ENCODE measurements around the gene HBZ.

The HBZ gene

DNA sequence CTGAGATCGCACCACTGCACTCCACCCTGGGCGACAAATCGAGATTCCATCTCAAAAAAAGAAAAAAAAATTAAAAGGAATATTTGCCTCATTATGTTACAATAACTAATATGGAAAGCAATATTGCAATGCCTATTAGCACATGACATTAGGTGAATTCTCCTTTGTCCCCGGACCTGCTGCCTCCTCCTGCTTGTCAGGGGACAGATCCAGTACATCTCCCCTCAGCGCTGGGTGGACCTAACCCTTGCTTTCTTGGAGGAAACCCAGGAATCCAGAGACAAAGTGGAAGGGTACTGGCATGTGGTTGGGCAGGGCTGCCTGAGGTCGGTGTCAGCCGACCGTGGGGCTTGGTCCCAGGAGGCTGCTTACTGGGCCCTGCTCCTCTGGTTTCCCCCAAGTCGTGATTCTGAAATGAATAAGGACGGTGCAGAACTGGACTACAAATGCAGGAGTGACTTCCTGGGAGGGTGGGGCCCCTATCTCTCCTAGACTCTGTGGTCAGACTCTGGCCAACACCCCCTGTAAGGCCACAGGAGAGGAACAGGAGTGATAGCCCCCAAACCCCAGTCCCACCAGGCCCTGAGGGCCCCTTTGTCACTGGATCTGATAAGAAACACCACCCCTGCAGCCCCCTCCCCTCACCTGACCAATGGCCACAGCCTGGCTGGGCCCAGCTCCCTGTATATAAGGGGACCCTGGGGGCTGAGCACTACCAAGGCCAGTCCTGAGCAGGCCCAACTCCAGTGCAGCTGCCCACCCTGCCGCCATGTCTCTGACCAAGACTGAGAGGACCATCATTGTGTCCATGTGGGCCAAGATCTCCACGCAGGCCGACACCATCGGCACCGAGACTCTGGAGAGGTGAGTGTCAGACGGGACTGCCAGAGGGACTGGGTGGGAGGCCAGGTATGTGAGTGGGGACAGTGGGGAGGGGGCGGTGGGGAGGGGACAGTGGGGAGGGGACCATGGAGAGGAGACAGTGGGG, at the start of gene HBZ:
TSS of gene HBZ (plus strand) at position 504 of the 988 bp plus-strand sequence. CDS start at position 770, 266 bp downstream.
- no peak for DNase-seq
- Mint-ChIP-seq H3K9me3 (peaks cover 12% of the 10 kb centered on the region), H3K27ac (no peak within 1 kb of the TSS), H3K4me1 (peaks cover 15% of the 10 kb centered on the region), H3K4me3 (peak within 1 kb of the TSS; percentile 40), H3K27me3 (ENCODE audit: low read depth, poor library complexity) (peaks cover 87% of the 10 kb centered on the region), H3K36me3 (ENCODE audit: low read depth) (no peaks in the 10 kb centered on the region)
- TF ChIP-seq, protein P1, sequence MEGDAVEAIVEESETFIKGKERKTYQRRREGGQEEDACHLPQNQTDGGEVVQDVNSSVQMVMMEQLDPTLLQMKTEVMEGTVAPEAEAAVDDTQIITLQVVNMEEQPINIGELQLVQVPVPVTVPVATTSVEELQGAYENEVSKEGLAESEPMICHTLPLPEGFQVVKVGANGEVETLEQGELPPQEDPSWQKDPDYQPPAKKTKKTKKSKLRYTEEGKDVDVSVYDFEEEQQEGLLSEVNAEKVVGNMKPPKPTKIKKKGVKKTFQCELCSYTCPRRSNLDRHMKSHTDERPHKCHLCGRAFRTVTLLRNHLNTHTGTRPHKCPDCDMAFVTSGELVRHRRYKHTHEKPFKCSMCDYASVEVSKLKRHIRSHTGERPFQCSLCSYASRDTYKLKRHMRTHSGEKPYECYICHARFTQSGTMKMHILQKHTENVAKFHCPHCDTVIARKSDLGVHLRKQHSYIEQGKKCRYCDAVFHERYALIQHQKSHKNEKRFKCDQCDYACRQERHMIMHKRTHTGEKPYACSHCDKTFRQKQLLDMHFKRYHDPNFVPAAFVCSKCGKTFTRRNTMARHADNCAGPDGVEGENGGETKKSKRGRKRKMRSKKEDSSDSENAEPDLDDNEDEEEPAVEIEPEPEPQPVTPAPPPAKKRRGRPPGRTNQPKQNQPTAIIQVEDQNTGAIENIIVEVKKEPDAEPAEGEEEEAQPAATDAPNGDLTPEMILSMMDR (IDR thresholded peaks at IDR 0.05), result no peak

DNA sequence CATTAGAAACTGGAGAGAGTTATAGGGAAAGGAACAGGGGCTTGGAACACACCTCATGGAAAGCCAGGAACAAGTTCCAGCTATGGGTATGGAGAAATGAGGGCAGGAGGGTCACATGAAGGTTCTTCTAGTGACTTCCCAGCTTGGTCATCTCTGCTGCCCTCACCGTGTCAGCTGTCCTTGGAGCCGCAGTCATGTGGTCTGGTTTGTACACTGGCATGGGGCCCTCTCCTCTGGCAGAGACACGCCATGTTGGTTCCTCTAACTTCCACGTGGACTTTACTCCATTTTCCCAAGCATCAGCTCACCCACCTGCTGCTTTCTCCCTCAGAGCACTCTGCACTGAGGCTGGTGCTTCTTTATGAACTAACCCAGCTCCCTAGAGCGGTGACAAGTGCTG, 48.1 kb upstream of the HBZ start:
- H3K27ac Mint-ChIP-seq, result no peak overlapping the region

DNA sequence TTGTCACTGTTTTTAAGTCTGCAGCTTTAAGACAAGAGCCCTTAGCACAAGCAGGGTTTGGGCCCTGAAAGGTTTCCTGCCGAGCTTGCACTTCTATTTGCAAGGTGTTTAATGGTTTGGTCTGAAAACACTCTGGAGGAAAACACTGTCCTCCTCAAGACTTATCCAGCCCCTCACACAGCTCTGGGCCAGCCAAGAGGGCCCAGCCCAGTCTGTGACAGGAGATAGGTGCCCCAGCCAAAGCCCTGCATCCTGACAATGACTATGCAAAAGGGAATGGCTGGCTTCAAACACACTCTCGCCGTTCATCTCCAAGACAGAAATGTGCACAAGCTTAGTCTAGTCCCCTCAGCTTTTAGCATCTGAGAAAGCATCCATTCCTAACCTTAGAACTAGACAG, 47.5 kb upstream of the HBZ start:
- Mint-ChIP-seq H3K9me3 (no peaks in the 10 kb centered on the region), H3K27ac (no peak overlapping the region), H3K4me3 (no peak overlapping the region), H3K4me1 (peaks cover 34% of the 10 kb centered on the region), H3K36me3 (ENCODE audit: low read depth) (peaks cover 9% of the 10 kb centered on the region), H3K27me3 (ENCODE audit: low read depth, poor library complexity) (peaks cover 2% of the 10 kb centered on the region)
- no peak for DNase-seq
- TF ChIP-seq, protein P1 (IDR thresholded peaks at IDR 0.05), result no peak

More for the DNA sequence above, 48.1 kb upstream of the HBZ start:
- no peaks in the 10 kb centered on the region for H3K9me3 Mint-ChIP-seq
- no peak for DNase-seq
- H3K27me3 Mint-ChIP-seq (ENCODE audit: low read depth, poor library complexity), result peaks cover 2% of the 10 kb centered on the region
- H3K4me1 Mint-ChIP-seq, result peaks cover 34% of the 10 kb centered on the region
- TF ChIP-seq, protein P1 (IDR thresholded peaks at IDR 0.05), result no peak
- no peak overlapping the region for H3K4me3 Mint-ChIP-seq
- H3K36me3 Mint-ChIP-seq (ENCODE audit: low read depth), result peaks cover 4% of the 10 kb centered on the region

DNA sequence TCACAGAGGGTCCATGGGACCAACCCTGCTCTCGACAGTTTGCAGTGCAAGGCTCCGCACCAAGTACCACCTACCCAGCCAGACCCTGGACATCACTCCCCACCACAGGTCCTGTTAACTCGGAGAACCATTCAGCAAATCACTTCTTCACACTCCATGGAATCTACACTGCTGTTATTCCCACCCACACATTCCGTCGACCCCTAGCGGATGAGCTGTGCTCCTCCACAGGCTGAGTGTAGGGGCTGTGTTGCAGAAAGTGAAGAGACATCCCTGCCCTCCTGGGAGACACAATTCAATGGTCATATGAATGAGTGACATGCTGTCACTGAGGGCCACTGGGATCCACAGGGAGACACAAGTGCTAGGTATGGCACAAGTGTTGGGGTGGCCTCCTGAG, 46.9 kb upstream of the HBZ start:
- DNase-seq, result no peak
- H3K36me3 Mint-ChIP-seq (ENCODE audit: low read depth), result peaks cover 9% of the 10 kb centered on the region
- H3K4me3 Mint-ChIP-seq, result no peak overlapping the region
- H3K27ac Mint-ChIP-seq, result no peak overlapping the region
- H3K9me3 Mint-ChIP-seq, result no peaks in the 10 kb centered on the region
- peaks cover 2% of the 10 kb centered on the region for H3K27me3 Mint-ChIP-seq (ENCODE audit: low read depth, poor library complexity)
- peaks cover 34% of the 10 kb centered on the region for H3K4me1 Mint-ChIP-seq
- TF ChIP-seq, protein P1 (IDR thresholded peaks at IDR 0.05), result no peak

DNA sequence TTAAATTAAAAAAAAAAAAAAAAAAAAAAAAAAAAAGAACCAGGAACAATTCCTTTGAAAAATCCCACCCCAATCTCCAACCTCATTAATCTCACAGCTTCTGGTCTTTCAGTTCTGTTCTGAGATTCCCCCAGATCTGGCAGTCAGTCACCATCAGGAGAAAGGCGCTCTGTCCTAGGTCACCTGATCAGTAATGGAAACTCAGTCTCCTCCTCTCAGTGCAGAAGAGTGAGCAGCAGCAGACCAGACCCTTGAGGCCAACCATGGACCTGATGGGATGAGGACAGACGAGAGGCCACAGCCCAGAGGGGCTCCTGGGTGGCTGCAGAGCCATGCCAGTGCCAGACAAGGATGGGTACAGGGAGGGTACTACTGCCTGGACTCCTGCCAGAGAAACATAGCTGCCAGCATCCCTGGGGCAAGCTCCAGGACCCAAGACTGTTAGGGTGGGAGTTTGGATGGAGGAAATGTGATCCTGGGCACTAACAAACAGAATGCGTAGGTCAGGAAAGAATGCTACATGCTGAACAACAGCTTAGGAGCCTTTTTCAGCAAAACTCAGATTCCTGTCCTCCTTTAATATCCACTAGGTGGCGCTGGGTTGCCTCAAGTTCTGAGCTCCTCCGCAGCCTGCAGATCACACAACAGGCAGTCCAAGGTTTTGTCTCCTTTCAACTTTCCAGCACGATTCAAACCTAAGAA, 45.7 kb upstream of the HBZ start:
- Mint-ChIP-seq H3K27ac (peak overlapping the region; percentile 40), H3K4me3 (no peak overlapping the region), H3K27me3 (ENCODE audit: low read depth, poor library complexity) (peaks cover 2% of the 10 kb centered on the region), H3K9me3 (no peaks in the 10 kb centered on the region), H3K36me3 (ENCODE audit: low read depth) (peaks cover 13% of the 10 kb centered on the region), H3K4me1 (peaks cover 29% of the 10 kb centered on the region)
- DNase-seq, result peak; percentile 54
- TF ChIP-seq, protein P1 (IDR thresholded peaks at IDR 0.05), result peak; percentile 80
